Measurements from ENCODE around the gene IZUMO2.

DNA sequence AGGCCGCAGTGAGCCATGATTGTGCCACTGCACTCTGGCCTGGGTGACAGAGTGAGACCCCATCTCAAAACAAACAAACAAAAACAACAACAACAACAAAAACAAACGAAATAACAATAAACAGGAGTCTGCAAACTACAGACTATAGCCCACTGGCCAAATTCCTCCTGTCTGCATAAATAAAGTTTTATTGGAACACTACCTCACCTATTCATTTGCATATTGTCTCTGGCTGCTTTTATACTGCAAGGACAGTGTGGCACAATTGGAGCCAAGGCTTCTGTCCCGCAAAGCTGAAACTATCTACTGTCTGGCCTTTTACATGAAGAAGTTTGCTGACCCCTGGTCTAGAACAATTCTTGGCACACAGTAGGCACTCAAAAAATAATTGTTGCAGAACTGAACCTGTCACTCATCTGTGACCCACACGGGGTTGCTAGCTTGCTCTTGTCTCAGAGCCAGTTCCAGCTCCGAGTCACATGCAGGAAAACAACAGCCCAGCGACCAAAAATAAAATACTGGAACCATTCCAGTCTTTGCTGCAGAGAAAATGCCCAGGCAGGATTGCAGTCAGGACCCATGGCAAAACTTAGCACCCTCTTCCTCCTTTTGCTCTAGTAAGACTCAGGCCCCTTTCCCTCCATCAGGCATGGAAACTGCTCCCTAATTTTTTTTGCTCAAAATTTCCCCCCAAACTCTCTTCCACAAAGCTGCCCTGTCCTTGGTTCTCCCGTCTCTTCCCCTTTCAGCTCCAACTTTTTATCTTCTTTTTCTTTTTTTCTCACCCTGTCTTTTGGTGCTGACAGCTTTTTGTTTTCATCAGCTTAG lies 35.6 kb upstream of the IZUMO2 start:
- TF ChIP-seq, protein P1, sequence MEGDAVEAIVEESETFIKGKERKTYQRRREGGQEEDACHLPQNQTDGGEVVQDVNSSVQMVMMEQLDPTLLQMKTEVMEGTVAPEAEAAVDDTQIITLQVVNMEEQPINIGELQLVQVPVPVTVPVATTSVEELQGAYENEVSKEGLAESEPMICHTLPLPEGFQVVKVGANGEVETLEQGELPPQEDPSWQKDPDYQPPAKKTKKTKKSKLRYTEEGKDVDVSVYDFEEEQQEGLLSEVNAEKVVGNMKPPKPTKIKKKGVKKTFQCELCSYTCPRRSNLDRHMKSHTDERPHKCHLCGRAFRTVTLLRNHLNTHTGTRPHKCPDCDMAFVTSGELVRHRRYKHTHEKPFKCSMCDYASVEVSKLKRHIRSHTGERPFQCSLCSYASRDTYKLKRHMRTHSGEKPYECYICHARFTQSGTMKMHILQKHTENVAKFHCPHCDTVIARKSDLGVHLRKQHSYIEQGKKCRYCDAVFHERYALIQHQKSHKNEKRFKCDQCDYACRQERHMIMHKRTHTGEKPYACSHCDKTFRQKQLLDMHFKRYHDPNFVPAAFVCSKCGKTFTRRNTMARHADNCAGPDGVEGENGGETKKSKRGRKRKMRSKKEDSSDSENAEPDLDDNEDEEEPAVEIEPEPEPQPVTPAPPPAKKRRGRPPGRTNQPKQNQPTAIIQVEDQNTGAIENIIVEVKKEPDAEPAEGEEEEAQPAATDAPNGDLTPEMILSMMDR (IDR thresholded peaks at IDR 0.05; ENCODE audit: poor library complexity, severe bottlenecking) = no peak
- TF ChIP-seq EZH2 (IDR thresholded peaks at IDR 0.05; ENCODE audit: borderline replicate concordance, insufficient read depth, low read length, poor library complexity, severe bottlenecking) = no peak
- no peak for TF ChIP-seq EP300 (conservative IDR thresholded peaks at IDR 0.05; ENCODE audit: poor library complexity, severe bottlenecking)
- TF ChIP-seq TAF1 (IDR thresholded peaks at IDR 0.05; ENCODE audit: low read depth) = no peak
- TF ChIP-seq, protein P2, sequence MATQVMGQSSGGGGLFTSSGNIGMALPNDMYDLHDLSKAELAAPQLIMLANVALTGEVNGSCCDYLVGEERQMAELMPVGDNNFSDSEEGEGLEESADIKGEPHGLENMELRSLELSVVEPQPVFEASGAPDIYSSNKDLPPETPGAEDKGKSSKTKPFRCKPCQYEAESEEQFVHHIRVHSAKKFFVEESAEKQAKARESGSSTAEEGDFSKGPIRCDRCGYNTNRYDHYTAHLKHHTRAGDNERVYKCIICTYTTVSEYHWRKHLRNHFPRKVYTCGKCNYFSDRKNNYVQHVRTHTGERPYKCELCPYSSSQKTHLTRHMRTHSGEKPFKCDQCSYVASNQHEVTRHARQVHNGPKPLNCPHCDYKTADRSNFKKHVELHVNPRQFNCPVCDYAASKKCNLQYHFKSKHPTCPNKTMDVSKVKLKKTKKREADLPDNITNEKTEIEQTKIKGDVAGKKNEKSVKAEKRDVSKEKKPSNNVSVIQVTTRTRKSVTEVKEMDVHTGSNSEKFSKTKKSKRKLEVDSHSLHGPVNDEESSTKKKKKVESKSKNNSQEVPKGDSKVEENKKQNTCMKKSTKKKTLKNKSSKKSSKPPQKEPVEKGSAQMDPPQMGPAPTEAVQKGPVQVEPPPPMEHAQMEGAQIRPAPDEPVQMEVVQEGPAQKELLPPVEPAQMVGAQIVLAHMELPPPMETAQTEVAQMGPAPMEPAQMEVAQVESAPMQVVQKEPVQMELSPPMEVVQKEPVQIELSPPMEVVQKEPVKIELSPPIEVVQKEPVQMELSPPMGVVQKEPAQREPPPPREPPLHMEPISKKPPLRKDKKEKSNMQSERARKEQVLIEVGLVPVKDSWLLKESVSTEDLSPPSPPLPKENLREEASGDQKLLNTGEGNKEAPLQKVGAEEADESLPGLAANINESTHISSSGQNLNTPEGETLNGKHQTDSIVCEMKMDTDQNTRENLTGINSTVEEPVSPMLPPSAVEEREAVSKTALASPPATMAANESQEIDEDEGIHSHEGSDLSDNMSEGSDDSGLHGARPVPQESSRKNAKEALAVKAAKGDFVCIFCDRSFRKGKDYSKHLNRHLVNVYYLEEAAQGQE (IDR thresholded peaks at IDR 0.05; ENCODE audit: borderline replicate concordance) = no peak
- no peak for TF ChIP-seq POLR2AphosphoS5 (IDR thresholded peaks at IDR 0.05)
- TF ChIP-seq RAD21 (conservative IDR thresholded peaks at IDR 0.05) = no peak
- TF ChIP-seq SMC3 (conservative IDR thresholded peaks at IDR 0.05; ENCODE audit: poor library complexity) = no peak

All from neural cell (in vitro differentiated cells).